ENCODE data around the gene HAUS3.

DNA sequence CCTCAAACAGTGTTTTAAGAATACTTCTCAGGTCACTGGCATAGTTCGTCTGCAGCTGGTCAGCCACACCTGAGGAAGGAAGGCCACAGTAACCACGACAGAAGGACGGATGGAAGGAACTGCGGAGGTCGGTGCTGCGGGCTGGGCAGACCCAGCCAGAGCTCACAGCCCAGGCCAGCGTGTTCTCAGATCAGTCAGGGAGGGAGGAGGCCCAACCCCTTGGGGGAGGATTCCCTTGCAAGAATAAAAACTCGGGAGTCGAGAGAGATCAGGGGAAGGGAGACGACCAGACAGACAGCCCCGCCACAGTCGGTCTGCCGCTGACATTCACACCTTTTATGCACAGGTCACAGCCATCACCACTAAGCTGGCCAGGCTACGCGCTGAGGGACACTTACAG lies 31.3 kb upstream of the HAUS3 start:
- TF ChIP-seq POLR2A (IDR thresholded peaks at IDR 0.05; ENCODE audit: low read depth, low read length) (no peak), TAF1 (IDR thresholded peaks at IDR 0.05; ENCODE audit: borderline replicate concordance, low read depth, low read length) (no peak)
